HG03439 (cell line): ENCODE data around the gene LDB2.
"Not testable (repeated sequence)": the region's sequence is repeated elsewhere in the genome, so short reads cannot be mapped to it uniquely, and the experiment has no call there.

Source experiments
- ATAC-seq: cut with Tn5 transposase; IDR thresholded peaks from one replicate; pipeline ENCODE4 v1.9.1; 2021; ENCODE audit warnings: mild to moderate bottlenecking, moderate library complexity; ENCODE audit not compliant: unreplicated experiment

The LDB2 gene

GRCh38 chr4:16579866-16580265 lies 318.6 kb downstream of the LDB2 start:
- ATAC-seq: no peak

- ATAC-seq: no peak
Measured at GRCh38 chr4:16577177-16577576, 321.3 kb downstream of the LDB2 start.

- ATAC-seq: no peak
Measured at GRCh38 chr4:16574981-16575380, 323.5 kb downstream of the LDB2 start.

- ATAC-seq: no peak
Measured at GRCh38 chr4:16573739-16574138, 324.7 kb downstream of the LDB2 start.

GRCh38 chr4:16573206-16573605 lies 325.2 kb downstream of the LDB2 start:
- no peak for ATAC-seq

- ATAC-seq: no peak
Measured at GRCh38 chr4:16572631-16573030, 325.8 kb downstream of the LDB2 start.

GRCh38 chr4:16572161-16572560 lies 326.3 kb downstream of the LDB2 start:
- ATAC-seq: no peak

GRCh38 chr4:16569790-16570189 lies 328.7 kb downstream of the LDB2 start:
- no peak for ATAC-seq

- ATAC-seq: not testable (repeated sequence)
Measured at GRCh38 chr4:16557316-16557715, 341.1 kb downstream of the LDB2 start.

GRCh38 chr4:16555156-16555555 lies 343.3 kb downstream of the LDB2 start:
- no peak for ATAC-seq

- ATAC-seq: no peak
Measured at GRCh38 chr4:16550531-16550930, 347.9 kb downstream of the LDB2 start.

GRCh38 chr4:16545656-16546055 lies 352.8 kb downstream of the LDB2 start:
- ATAC-seq: no peak

GRCh38 chr4:16544869-16545268 lies 353.6 kb downstream of the LDB2 start:
- no peak for ATAC-seq

GRCh38 chr4:16544251-16544721 lies 354.2 kb downstream of the LDB2 start:
- no peak for ATAC-seq

- no peak for ATAC-seq
Measured at GRCh38 chr4:16537926-16538325, 360.5 kb downstream of the LDB2 start.

GRCh38 chr4:16532240-16532970 lies 366.0 kb downstream of the LDB2 start:
- no peak for ATAC-seq

GRCh38 chr4:16530688-16531635 lies 367.5 kb downstream of the LDB2 start:
- ATAC-seq: no peak

- no peak for ATAC-seq
Measured at GRCh38 chr4:16524911-16525554, 373.4 kb downstream of the LDB2 start.

GRCh38 chr4:16524406-16524805 lies 374.0 kb downstream of the LDB2 start:
- ATAC-seq: no peak

GRCh38 chr4:16523526-16523925 lies 374.9 kb downstream of the LDB2 start:
- not testable (repeated sequence) for ATAC-seq

- no peak for ATAC-seq
Measured at GRCh38 chr4:16521156-16521915, 377.1 kb downstream of the LDB2 start.
